ENCODE data around the gene TPSG1.

GRCh38 chr16:1211451-1212268 is 13.4 kb downstream of the TPSG1 start:
- TF ChIP-seq CTCF (IDR thresholded peaks at IDR 0.05 in 2 of 3, conservative IDR thresholded peaks at IDR 0.05 in 1 of 3; ENCODE audit: borderline replicate concordance in 1 of 3, insufficient read depth in 1 of 3, low read depth in 2 of 3, low read length in 2 of 3) (no peak), REST (IDR thresholded peaks at IDR 0.05; ENCODE audit: low read depth) (no peak), EZH2 (IDR thresholded peaks at IDR 0.05) (no peak), POLR2A (IDR thresholded peaks at IDR 0.05; ENCODE audit: borderline replicate concordance, extremely low read depth, insufficient read depth, insufficient read length) (no peak), EZH2phosphoT487 (IDR thresholded peaks at IDR 0.05; ENCODE audit: borderline replicate concordance) (no peak), MAX (IDR thresholded peaks at IDR 0.05) (no peak), CEBPB (IDR thresholded peaks at IDR 0.05; ENCODE audit: low read depth) (no peak), POLR2AphosphoS5 (IDR thresholded peaks at IDR 0.05; ENCODE audit: low read depth, low read length) (no peak), CBX3 (IDR thresholded peaks at IDR 0.05; ENCODE audit: low read depth) (no peak), ZNF274 (IDR thresholded peaks at IDR 0.05; ENCODE audit: low read depth, low read length) (no peak), SRF (IDR thresholded peaks at IDR 0.05; ENCODE audit: low read depth) (no peak)
